HG03108 (cell line): ENCODE data around the gene ZNF831.

Experiments used
- ATAC-seq: cut with Tn5 transposase; IDR thresholded peaks from one replicate; pipeline ENCODE4 v1.9.1; 2021; ENCODE audit warnings: moderate library complexity; ENCODE audit not compliant: unreplicated experiment

Gene ZNF831

DNA sequence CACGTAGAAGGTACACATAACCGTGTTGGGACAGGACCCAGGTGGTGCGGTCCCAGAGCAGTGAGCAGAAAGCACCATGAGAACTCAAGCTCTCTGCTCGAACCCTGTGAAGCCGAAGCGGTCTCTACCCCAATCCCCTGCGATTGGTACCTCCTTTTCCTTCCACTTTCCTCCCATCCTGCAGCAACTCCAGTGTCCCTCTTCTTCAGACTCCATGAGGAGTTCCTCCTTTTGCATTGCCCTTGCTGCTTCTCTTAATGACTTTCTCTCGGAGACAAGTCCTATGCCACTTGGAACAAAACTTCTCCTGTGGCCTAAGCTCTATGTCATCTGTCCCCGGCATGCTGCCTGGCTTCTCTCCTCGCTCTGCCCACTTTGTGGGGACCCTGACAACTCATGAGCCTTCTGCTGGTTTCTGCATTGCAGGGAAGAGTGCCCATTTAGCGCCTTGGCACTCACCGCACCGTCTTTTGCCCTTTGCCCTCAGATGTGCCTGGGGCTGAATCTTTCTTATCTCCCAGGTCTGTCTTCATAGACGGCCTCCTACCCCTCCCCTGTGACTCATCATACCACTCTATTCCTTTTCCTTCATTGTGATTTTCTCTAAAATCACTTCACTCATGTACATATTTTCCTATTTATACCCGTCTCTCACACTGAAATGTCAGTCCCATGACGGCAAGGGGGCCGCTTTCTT lies 9.2 kb upstream of the ZNF831 start:
- ATAC-seq = no peak

DNA sequence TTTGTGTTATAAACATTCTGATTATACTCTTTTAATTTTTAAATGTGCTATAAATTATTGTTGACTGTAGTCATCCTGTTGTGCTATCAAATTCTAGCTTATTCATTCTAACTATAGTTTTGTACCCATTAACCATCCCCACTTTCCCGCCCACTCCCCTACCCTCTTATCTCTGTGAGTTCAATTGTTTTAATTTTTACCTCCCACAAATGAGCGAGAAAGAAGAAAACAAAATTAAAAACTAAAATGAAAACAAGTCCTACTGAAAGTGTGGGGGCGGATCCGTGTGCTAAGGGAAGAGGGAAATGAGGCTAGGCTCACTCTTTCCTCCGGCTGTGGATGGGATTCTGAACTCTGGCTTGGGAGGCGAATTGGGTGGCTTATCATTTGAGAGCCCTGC lies 6.6 kb upstream of the ZNF831 start:
- no peak for ATAC-seq

DNA sequence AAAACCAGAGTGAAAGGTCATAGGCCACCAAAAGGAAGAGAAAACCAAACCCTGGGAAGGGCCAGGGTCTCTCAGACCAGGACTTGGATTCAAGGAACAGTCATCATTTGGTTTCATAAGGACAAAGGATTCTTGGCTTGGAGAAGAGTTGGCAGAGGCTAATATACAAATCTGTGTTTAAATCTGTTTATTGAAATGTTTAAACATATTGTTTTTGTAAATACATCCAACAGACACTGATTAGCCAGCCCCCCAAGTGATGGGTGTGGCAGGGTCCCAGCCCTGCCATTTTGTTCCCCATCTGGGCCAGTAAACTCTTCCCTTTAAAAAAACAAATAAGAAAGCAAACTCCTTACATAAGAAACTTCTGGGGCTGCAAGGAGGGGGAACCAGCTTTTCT lies 6.1 kb upstream of the ZNF831 start:
- ATAC-seq = no peak

DNA sequence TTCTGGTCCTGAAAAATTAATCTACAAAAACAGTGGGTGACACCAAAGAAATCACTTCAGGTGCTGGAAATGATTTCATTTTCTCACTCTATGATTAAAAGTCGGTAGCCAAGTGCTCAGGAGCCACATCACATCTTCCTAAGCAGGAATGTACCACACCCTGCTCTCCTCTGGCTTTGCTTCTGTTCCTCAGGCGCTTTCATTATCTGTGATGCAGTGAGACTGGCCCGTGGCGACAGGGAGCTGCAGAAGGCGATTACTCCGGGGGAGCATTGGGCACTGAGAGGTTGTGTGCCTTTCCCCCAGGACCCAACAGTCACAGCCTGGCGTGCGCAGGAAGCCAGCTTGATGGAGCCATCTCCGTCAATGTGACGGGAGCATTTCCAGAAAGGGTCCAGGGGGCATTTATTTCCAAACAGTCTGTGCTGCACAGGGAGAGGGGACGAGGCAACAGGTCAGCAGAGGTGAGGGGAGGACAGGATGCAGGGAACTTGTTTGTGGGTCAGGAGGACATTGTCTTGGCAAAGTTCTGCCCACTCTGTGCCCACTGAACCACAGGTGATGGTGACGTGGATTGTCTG lies 5.6 kb upstream of the ZNF831 start:
- ATAC-seq = no peak

DNA sequence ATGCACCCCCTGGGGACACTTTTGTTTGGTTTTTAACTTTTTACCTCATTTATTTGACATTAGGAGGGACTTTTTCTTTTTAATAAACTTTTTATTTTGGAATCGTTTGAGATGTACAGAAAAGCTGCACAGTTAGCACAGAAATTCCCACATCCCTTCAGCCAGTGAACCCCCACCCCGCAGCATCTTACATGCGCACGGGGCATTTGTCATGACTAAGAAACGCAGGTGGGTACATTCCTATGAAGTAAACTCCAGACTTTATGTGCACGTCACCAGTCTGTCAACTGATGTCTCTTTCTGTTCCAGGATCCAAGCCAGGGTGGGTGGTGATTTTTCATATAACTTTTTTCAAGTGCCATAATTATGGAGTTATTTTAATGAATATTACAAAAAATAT lies 4.9 kb upstream of the ZNF831 start:
- ATAC-seq = no peak

DNA sequence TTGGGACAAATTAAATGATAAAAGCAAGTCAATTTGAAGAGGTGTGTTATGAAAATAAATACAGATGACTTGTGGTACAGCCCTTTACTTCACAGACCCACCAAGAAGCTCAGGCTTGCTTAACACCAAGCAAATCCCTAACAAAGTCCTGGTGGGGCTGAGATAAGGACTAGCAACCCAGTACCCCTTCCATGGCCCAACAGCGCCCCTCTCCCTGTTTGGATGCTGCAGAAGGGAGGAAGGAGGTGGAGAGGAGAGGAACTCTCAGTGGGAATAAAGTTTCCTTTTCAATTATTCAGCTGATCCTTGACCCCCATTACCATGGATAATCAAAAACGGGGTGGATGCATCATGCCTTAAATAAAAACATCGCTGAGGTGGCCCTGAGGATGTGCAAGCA lies 4.5 kb upstream of the ZNF831 start:
- ATAC-seq = no peak

DNA sequence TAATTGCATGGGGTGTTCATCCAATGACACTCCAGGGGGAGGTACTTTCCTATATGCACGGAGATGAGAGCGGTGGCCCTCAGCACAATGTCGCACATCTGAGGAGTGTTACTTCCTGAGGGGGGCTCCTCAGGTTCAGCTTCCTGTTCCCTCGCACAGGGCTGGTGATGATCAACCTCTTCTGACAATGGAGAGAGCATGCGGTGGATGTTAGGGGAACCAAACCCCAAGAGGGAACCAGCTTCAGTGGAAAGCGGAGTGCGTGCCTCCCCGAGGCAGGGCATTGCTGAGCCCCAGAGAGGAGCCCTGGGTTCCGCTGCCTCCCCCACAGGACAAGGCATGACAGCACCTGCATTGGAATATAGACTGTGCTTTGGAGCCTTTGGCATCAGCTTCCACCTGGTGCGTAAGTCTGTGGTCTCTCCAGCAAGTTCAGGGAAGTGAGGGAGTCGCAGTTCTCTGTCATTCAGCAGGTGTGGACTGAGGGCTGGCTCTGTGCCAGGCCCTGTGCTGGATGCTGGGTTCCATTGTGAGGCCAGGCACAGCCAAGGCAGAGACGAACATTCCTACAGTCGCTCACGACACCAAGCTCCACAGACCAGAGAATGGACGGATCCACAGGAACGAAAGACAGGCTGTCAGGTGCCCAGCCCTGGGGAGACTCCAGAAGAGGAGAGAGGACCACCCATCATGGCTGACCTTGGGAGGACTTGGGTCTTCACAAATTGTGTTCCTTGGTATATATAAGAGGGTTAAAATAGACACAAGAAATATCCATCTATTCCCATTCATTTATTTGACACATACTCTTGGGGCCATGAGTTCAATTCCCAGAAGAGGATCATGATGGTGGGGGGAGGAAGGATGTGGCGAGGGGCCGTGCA lies 3.9 kb upstream of the ZNF831 start:
- ATAC-seq = no peak

DNA sequence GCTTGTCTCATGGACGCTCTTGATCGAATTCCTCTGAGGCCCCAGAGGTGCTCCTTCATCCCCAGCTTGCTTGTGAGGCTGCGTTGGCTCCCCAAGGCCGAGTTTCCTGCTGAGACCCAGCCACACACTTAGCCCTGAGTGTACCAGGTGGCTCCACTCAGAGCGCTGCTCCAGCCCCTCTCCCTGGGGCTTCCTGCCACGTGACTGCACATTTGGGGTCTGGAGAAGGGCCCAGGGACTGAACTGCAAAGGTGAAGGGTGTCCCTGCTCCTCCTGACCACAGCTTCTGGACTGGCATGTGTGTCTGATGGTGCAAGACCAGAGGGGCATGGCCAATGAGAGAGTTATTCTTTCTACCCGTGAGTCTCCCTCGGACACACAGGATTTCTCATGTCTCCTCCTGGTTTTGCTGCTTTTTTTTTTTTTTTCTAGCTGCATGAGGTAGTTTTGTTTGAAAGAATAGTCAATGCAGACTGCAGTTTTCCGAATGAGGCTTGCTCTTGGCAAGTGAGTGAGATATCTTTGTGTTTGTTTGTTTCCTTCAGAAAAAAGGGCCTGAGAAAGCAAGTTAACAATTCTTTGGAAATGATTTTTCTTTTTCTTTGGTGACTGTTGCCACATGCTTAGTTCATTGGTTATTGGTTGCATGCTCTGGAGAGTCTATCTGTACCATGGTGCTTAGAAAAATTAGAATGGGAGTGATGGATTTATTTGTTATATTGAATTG lies 3.1 kb upstream of the ZNF831 start:
- no peak for ATAC-seq

DNA sequence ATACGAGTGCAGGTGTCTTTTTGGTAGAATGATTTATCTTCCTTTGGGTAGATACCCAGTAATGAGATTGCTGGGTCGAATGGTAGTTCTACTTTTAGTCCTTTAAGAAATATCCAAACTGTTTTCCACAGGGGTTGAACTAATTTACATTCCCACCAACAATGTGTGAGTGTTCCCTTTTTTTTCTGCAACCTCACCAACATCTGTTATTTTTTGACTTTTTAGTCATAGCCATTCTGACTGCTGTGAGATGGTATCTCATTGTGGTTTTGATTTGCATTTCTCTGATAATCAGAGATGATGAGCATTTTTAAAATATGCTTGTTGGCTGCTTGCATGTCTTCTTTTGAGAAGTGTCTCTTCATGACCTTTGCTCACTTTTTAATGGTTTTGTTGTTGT lies 1.9 kb upstream of the ZNF831 start:
- ATAC-seq = no peak

DNA sequence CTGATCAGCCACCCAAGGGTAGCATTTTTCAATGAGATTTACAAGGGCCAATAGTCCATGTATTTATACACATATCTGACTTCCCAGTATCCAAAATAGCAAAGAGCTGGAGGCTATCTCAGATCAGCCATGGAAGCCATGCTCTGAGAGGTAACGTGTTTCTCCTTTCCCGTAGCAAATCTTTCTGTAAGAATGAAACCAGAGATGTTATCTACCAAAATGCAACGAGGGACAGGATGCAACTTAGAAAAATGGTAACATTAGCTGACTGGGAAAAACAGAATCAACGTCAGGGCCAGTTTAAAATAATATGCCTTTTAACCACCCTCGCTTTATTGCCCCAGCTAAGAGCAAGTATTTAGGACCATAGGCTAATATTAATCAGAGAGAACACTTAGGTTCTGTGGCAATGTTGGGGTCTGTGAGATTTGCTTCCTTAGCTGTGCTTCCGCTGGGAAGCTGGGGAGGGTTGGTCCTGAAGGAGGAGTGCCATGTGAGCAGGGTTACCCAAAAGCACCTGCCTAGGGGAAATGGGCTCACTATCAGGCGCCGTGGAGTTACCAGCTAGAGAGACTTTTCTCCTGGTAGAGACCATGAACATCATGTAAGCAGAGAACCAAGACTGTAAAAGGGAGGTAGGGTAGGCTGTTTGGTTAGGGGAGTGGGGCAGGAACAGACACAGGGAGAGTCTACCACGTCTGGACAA lies 1.2 kb downstream of the ZNF831 start:
- ATAC-seq = no peak

DNA sequence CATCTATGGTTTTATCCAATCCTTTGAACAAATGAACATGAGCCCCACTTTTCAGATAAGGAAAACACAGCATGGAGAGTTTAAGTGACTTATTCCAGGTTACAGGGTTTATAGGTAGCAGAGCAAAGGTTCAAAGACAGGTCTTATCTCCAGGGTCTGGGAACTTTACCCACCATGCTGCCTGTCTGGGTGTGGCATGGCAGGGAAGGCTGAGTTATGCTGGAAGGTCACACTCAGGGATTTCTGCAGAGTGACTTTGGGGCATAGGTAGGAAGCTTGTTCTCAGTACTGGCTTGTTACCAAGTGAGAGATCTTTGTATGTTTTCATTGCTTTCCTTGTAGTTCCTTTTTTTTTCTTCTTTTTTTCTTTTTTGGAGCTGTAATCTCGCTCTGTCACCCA lies 1.8 kb downstream of the ZNF831 start:
- no peak for ATAC-seq

DNA sequence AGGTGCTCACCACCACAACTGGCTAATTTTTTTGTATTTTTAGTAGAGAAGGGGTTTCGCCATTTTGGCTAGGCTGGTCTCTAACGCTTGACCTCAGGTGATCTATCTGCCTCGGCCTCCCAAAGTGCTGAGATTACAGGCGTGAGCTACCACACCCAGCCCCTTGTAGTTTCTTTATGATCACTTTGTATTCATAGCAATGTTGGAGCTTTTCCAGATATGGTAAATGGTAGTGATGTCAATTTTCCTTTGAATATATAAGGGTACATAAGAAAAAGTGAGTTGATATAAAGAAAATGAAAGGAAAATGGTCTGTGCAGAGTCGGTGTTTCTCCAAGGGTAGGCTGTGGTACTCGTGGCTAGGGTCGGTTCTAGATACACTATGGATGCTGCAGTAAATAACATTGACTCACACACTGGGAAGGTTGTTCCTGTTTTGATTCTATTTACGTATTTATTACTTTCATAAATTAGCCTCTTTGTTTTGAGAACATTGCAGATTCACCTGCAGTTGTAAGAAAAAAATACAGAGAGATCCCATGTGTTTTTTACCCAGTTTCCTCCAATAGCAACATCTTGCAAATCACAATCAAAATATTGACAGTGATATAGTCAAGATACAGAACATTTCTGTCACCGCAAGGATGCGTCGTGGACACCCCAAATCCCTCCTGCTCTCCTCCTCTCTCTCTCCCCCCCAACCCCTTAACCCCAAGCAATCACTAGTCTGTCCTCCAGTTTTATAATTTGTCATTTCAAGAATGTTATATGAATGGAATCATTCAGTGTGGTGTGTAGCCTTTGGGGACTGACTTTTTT lies 2.5 kb downstream of the ZNF831 start:
- no peak for ATAC-seq

DNA sequence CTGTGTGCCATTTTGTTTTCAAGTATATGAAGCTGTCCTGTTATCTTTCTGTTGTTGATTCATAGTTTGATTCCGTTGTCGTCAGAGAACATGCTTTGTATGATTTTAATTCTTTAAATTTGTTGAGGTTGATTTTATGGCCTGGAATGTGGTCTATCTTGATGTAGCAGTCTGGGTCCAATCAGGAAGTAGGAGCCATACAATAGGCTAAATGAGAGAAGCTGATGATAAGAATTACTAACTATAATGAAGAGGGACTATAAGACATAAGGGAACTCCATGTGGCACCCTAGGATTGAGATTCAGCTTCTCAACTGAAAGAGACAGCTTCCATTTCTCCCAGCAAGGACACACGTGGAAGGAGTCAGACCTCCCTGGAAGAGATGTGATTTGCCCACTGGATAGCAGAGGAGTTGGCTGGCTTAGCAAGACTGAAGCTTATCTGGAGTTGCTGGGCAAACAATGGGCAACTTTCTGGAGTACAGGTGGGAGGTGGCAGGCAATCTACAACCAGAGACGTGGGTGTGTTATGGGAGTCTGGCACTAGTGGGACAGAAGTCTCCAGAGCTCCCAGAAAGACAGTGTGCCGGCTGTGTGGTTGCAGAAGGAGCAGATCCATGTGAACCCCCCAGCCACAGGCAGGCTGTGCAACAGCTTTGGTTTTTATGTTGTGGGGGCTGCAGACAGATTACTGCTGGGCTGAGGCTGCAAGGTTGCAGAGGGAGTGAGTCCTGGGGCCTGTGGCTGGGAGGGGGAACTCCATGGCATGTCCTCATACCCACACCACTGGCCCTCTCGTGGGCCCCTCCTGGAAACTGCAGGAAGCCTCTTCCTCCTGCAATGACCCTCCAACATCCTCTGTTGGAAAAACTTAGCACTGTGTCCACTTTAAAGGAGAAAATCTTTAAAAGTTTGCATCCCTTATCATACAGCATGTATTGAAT lies 7.1 kb downstream of the ZNF831 start:
- no peak for ATAC-seq

DNA sequence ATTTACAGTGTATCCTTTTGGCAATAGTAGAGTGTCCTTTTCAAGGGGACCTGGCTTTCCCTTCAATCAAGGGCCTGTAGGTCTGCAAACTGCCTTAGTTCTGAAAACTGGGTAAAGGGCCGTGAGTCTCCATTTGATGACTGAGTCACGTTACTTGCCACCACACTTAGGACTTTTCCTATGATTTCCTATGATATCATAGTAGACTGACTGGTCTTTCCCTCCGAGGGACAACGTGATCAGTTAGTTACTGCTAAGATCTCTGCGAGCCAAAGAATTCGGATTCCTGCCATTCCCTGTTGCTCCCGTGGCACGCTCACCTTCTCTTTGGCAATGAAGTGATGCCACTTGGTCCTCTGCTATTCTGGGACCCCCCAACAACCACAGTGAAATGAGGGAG lies 8.4 kb downstream of the ZNF831 start:
- ATAC-seq = no peak

DNA sequence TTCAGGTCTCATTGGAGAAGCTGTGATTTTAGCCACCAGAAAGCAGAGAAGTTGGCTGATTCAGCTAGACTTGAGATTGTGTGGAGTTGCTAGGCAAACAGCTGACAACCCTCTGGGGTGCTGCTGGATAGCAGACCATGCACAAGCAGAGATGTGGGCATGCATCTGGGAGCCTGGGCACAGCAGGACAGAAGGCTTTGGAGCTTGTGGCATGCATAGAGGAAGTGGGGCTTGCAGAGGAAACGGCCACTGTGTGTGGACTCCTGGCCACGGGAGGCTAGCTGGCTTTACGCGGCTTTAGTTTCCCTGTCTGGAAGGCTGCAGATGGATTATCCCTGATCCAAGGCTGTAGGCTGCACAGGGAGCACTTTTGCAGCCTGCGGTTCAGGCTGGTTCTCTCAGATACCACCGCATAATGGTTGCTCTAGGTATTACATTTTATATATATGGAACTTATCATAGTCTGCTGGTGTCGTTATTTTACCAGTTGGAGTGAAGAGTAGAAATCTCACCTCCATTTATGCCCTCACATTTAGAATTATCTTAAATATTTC lies 10.4 kb downstream of the ZNF831 start:
- no peak for ATAC-seq

DNA sequence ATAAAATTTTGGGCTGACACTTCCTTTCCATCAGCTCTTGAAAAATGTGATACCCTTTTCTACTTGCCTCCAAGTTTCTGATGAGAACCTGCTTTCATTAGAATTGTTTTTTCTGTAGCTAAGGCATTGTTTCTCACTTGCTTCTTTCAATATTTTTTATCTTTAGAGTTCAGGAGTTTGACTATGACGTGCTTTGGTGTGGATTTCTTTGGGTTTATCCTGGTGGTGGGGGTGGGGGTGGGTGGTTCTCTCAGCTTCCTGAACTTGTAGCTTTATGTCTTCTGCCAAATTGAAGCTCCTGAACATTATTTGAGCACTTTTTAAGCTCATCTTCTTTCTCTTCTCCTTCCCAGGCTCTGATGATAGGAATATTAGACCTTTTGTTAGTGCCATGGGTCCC lies 11.4 kb downstream of the ZNF831 start:
- ATAC-seq = no peak

DNA sequence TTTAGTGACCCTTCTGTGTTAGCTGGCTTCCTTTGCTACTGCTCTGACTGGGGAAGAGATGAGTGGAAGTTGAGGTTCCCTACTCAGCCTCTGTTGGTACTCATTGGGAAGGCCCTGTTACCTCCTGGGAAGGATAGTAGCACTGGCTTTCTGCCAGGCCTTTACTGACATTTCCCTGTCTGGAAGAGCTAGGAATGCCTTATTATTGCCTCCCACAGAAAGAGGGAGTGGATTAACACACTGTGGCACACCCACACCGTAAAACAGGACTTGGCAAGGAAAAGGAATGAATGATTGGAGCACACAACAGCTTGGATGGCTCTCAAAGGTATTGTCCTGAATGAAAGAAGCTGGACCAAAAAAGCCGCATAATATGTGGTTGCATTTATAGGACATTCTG lies 12.2 kb downstream of the ZNF831 start:
- ATAC-seq = no peak

DNA sequence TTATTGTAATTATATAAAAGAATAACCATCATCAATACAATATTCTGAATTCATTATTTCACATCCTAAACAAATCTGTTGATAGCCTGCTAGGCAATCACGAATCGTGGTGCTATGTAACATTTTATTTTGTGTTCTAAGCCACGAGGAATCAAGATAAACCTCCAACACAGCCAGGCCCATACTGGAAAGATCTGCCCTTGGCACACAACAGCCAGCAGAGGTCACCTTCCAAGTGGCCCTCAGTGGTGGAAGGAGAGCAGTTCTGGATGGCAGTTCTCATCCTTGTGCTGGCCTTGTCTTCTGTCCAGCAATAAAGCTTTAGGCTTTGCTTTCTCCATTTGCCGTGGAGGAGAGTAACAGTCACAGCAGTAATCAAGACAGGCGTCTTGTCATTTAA lies 13.2 kb downstream of the ZNF831 start:
- ATAC-seq = no peak
